ENCODE measurements around the gene STK4. TPM values are rescaled to one million over a fixed set of nuclear protein-coding genes. Genes with fewer than 3 reads are reported as not detected.

The STK4 gene
- total and polyA plus RNA-seq, 2 of the 4 experiments (the other 2 are of a cell fraction): 10.2 to 22.2 TPM

- H2BK20ac ChIP-seq (ENCODE audit: low read depth, low read length): no peak overlapping the region
- DNase-seq: no peak
- ATAC-seq (ENCODE audit: low read depth): no peak
- peaks cover 24 to 26% of the 10 kb centered on the region in 2 experiments for H3K79me1 ChIP-seq (ENCODE audit: low read depth in 1 of 2, low read length in 2 of 2)
- TF ChIP-seq BHLHE40 (IDR thresholded peaks at IDR 0.05; ENCODE audit: low read depth, low read length) (no peak), CTCF (conservative IDR thresholded peaks at IDR 0.05; ENCODE audit: low read depth, low read length) (no peak), NFE2L2 (IDR thresholded peaks at IDR 0.05; ENCODE audit: low read depth, low read length) (no peak), SMC3 (IDR thresholded peaks at IDR 0.05; ENCODE audit: low read depth, low read length) (no peak), RFX5 (IDR thresholded peaks at IDR 0.05; ENCODE audit: low read depth, low read length) (no peak)
- peaks cover 54% of the 10 kb centered on the region for H3K36me3 ChIP-seq (ENCODE audit: control insufficient read depth, insufficient read depth, low read length)
- H3K4ac ChIP-seq (ENCODE audit: low read depth, low read length): no peak overlapping the region
- in situ Hi-C loops (cut with MboI; ENCODE audit: low sequenced_read_pairs) (no loop called here), dilution Hi-C loops (cut with HindIII; ENCODE audit: low sequenced_read_pairs, unreplicated experiment) (no loop called here), intact Hi-C loops (cut with micrococcal nuclease) (no loop called here)
- H2AK9ac ChIP-seq (replicated peaks; ENCODE audit: low read depth, low read length, poor library complexity): no peak overlapping the region
- H3K9me3 ChIP-seq (ENCODE audit: control insufficient read depth, insufficient read depth, low read length): no peaks in the 10 kb centered on the region
- 0 out of 2 replicates have a peak, but pooled peaks cover 3% of the 10 kb centered on the region for H3K9me1 ChIP-seq (ENCODE audit: insufficient read depth, low read length)
- WGBS, 2 experiments (ENCODE audit: extremely low coverage in 2 of 2, insufficient read length in 1 of 2): no CpG with 5 or more reads among the region's 1 CpG
- BruUV-seq (replicated peaks): no TSS peak
- H4K91ac ChIP-seq (ENCODE audit: insufficient read depth, low read depth, low read length): no peak overlapping the region
- H3K27me3 ChIP-seq (ENCODE audit: control insufficient read depth, insufficient read depth, low read length): no peaks in the 10 kb centered on the region
- no peak overlapping the region for H4K8ac ChIP-seq (ENCODE audit: low read depth in 2 of 2, low read length in 2 of 2)
- H4K20me1 ChIP-seq (ENCODE audit: insufficient read depth, low read length): no peaks in the 10 kb centered on the region
- no peak overlapping the region for H2BK120ac ChIP-seq (ENCODE audit: low read depth, low read length)
- H2AFZ ChIP-seq (replicated peaks; ENCODE audit: low read length, poor library complexity): no peak overlapping the region
- H3K56ac ChIP-seq (ENCODE audit: extremely low read depth, insufficient read depth, low read length): no peak overlapping the region
- H3K4me1 ChIP-seq (ENCODE audit: control insufficient read depth, insufficient read depth, low read length): peaks cover 2% of the 10 kb centered on the region; the same call in 1 of the 2 replicates
- no peak overlapping the region for H3K14ac ChIP-seq (replicated peaks; ENCODE audit: low read depth, low read length)
- H3K4me2 ChIP-seq (ENCODE audit: low read depth, low read length): no peak overlapping the region
- H3K18ac ChIP-seq (ENCODE audit: low read depth, low read length): no peak overlapping the region
- no peak overlapping the region for H4K5ac ChIP-seq (ENCODE audit: low read depth, low read length)
- H3K23ac ChIP-seq (ENCODE audit: low read depth, low read length): no peak overlapping the region
- H2BK5ac ChIP-seq (ENCODE audit: low read depth, low read length, poor library complexity, severe bottlenecking): no peak overlapping the region
- no peak overlapping the region for H3K27ac ChIP-seq (ENCODE audit: insufficient read depth, low read length)
- no peak overlapping the region for H3K9ac ChIP-seq (ENCODE audit: low read depth, low read length)
- no peak overlapping the region for H3K4me3 ChIP-seq (ENCODE audit: insufficient read depth, low read depth, low read length)
- H2BK15ac ChIP-seq (ENCODE audit: low read depth, low read length): no peak overlapping the region
- no peak overlapping the region for H2AK5ac ChIP-seq (ENCODE audit: low read depth, low read length)
- CTCF ChIA-PET: no interaction called here
- POLR2A ChIA-PET (ENCODE audit: unreplicated experiment): no interaction called here
These were observed 15.9 kb upstream of the STK4 start for GRCh38 chr20:44950368-44950767.
